NCI-H128 (cell line): Measurements from ENCODE around the gene RFX4.

Experiments
- DNase-seq: peaks from one replicate; lab custom pipeline; 2025; ENCODE audit not compliant: unreplicated experiment; lab: John Stamatoyannopoulos, UW

RFX4 gene

GRCh38 chr12:106582641-106583230 is at the start of gene RFX4:
RFX4 (plus strand) TSS chr12:106583004; CDS start chr12:106583321, 317 bp downstream.
- DNase-seq: no peak

- DNase-seq: no peak
Measured at GRCh38 chr12:106541201-106541600, 41.6 kb upstream of the RFX4 start.

GRCh38 chr12:106551410-106551809 is 31.4 kb upstream of the RFX4 start:
- no peak for DNase-seq

GRCh38 chr12:106552228-106552627 is 30.6 kb upstream of the RFX4 start:
- DNase-seq: no peak

GRCh38 chr12:106564678-106565329 is 18.0 kb upstream of the RFX4 start:
- no peak for DNase-seq

- DNase-seq: no peak
Measured at GRCh38 chr12:106566771-106567170, 16.0 kb upstream of the RFX4 start.

- DNase-seq: no peak
Measured at GRCh38 chr12:106573239-106573638, 9.6 kb upstream of the RFX4 start.

- DNase-seq: no peak
Measured at GRCh38 chr12:106576848-106577247, 6.0 kb upstream of the RFX4 start.

GRCh38 chr12:106580671-106581508 is 1.9 kb upstream of the RFX4 start:
- DNase-seq: no peak

- no peak for DNase-seq
Measured at GRCh38 chr12:106581543-106582248, 1.1 kb upstream of the RFX4 start.

- no peak for DNase-seq
Measured at GRCh38 chr12:106582249-106582591, 584 bp upstream of the RFX4 start.

GRCh38 chr12:106583242-106584103 is 669 bp downstream of the RFX4 start:
- no peak for DNase-seq

GRCh38 chr12:106584104-106585064 is 1.6 kb downstream of the RFX4 start:
- DNase-seq: no peak

- no peak for DNase-seq
Measured at GRCh38 chr12:106585105-106585520, 2.3 kb downstream of the RFX4 start.

- DNase-seq: no peak
Measured at GRCh38 chr12:106585521-106586277, 2.9 kb downstream of the RFX4 start.

- no peak for DNase-seq
Measured at GRCh38 chr12:106586278-106586802, 3.5 kb downstream of the RFX4 start.

- no peak for DNase-seq
Measured at GRCh38 chr12:106586803-106587684, 4.2 kb downstream of the RFX4 start.
